Peyer's patch (tissue), 4 donors: ENCODE results near the gene ADRB2. TPM values are rescaled to one million over a fixed set of nuclear protein-coding genes. Genes with fewer than 3 reads are reported as not detected.

Source experiments
- DNase-seq, 3 donors: peaks; one replicate each; pipeline ENCODE4 v3.0.0-alpha.2; 2017 to 2019
- H3K27ac ChIP-seq, 4 donors: fragments of 200-600 bp; sonication (generic); one replicate each; pipeline ENCODE4 v1.5.1; 2016 to 2019
- H3K27me3 ChIP-seq, 2 donors: fragments of 200-600 bp; sonication (generic); one replicate each; pipeline ENCODE4 v1.5.1; 2019
- H3K36me3 ChIP-seq, 3 donors: fragments of 200-600 bp; sonication (generic); one replicate each; pipeline ENCODE4 v1.5.1; 2016 to 2019
- H3K4me1 ChIP-seq, 4 donors: fragments of 200-600 bp; sonication (generic); one replicate each; pipeline ENCODE4 v1.5.1; 2016 to 2019
- H3K4me3 ChIP-seq, 4 donors: fragments of 200-600 bp; sonication (generic); 1 replicate in 3 of 4; 2 replicates in 1 of 4; pipeline ENCODE4 v1.5.1; 2016 to 2019; ENCODE audit warnings: mild to moderate bottlenecking in 1 of 4
- H3K9me3 ChIP-seq, 4 donors: fragments of 200-600 bp; sonication (generic); one replicate each; pipeline ENCODE4 v1.5.1; 2016 to 2019; ENCODE audit warnings: mild to moderate bottlenecking in 1 of 4
- POLR2A ChIP-seq, 2 donors: fragments of 450-650 bp; IDR thresholded peaks; one replicate each; pipeline ENCODE4 v1.5.1; 2017; ENCODE audit warnings: antibody characterized with exemption in 2 of 2, mild to moderate bottlenecking in 2 of 2, moderate library complexity in 2 of 2
- total RNA-seq, 4 donors: library from RNA; depleted of rRNA; stranded (reverse); fragments of >200 nt; gene quantifications; one replicate each; pipeline ENCODE4 v1.1.0, GENCODE V29; 2016
- TF ChIP-seq, protein P1 (sequence below), 6 experiments: fragments of 450-650 bp in 4 of 6; fragments of 200-600 bp in 2 of 6; sonication (generic) in 1 of 6; IDR thresholded peaks; one replicate each; pipeline ENCODE4 v1.5.1; 2017 to 2019; ENCODE audit warnings: antibody characterized with exemption in 6 of 6, mild to moderate bottlenecking in 3 of 6, moderate library complexity in 1 of 6

Gene ADRB2
- total RNA-seq, 4 donors from 2014 or later, result 0.53 to 7.4 (median 1.7) TPM

- Histone ChIP-seq H3K36me3 (no peaks in the 10 kb centered on the region), H3K4me1 (peaks cover 0 to 12% (median 0%) of the 10 kb centered on the region in 4 donors), H3K27ac (no peak overlapping the region), H3K27me3 (no peaks in the 10 kb centered on the region), H3K4me3 (no peak overlapping the region), H3K9me3 (no peaks in the 10 kb centered on the region)
- TF ChIP-seq POLR2A (IDR thresholded peaks at IDR 0.05), result no peak
- TF ChIP-seq, protein P1, sequence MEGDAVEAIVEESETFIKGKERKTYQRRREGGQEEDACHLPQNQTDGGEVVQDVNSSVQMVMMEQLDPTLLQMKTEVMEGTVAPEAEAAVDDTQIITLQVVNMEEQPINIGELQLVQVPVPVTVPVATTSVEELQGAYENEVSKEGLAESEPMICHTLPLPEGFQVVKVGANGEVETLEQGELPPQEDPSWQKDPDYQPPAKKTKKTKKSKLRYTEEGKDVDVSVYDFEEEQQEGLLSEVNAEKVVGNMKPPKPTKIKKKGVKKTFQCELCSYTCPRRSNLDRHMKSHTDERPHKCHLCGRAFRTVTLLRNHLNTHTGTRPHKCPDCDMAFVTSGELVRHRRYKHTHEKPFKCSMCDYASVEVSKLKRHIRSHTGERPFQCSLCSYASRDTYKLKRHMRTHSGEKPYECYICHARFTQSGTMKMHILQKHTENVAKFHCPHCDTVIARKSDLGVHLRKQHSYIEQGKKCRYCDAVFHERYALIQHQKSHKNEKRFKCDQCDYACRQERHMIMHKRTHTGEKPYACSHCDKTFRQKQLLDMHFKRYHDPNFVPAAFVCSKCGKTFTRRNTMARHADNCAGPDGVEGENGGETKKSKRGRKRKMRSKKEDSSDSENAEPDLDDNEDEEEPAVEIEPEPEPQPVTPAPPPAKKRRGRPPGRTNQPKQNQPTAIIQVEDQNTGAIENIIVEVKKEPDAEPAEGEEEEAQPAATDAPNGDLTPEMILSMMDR (IDR thresholded peaks at IDR 0.05), result no peak
- DNase-seq, result no peak
Observed at GRCh38 chr5:148850836-148851235, 24.4 kb downstream of the ADRB2 start.

DNA sequence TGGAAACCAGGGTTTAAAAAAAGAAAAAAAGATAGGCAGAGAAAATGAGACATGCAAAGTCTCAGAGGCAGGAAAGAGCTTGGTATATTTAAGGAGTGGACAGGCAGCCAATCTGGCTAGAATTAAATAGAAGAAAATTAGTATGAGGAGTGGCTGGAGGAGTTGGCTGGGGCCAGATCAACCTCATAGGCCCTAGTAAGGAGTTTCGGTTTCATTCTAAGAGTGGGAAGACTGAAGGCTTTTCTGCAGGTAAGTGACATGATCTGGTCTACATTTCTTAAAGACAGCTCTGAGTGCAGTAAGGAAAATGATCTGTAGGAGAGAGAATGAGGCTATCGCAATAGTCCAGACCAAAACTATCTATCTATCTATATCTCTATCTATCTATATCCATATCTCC lies 27.5 kb downstream of the ADRB2 start:
- TF ChIP-seq, protein P1 (IDR thresholded peaks at IDR 0.05), result no peak
- TF ChIP-seq POLR2A (IDR thresholded peaks at IDR 0.05), result no peak
- DNase-seq, result no peak
- Histone ChIP-seq H3K4me3 (no peak overlapping the region), H3K9me3 (no peaks in the 10 kb centered on the region), H3K36me3 (no peaks in the 10 kb centered on the region), H3K27me3 (no peaks in the 10 kb centered on the region), H3K4me1 (peaks cover 0 to 12% (median 0%) of the 10 kb centered on the region in 4 donors), H3K27ac (no peak overlapping the region)

- H3K4me1 ChIP-seq, result peaks cover 0 to 6% (median 0%) of the 10 kb centered on the region in 4 donors
- no peak for TF ChIP-seq POLR2A (IDR thresholded peaks at IDR 0.05)
- TF ChIP-seq, protein P1 (IDR thresholded peaks at IDR 0.05), result no peak
- H3K4me3 ChIP-seq, result no peak overlapping the region
- no peaks in the 10 kb centered on the region for H3K36me3 ChIP-seq
- no peaks in the 10 kb centered on the region for H3K9me3 ChIP-seq
- peak overlapping the region in 2 of 4 donors; percentile 37 to 66 for H3K27ac ChIP-seq
- DNase-seq, result no peak
- H3K27me3 ChIP-seq, result no peaks in the 10 kb centered on the region
Observed at GRCh38 chr5:148855249-148856008, 29.0 kb downstream of the ADRB2 start.

GRCh38 chr5:148856009-148856367 lies 29.6 kb downstream of the ADRB2 start:
- Histone ChIP-seq H3K4me3 (no peak overlapping the region), H3K9me3 (no peaks in the 10 kb centered on the region), H3K27me3 (no peaks in the 10 kb centered on the region), H3K27ac (peak overlapping the region in 3 of 4 donors; percentile 32 to 66 (median 37)), H3K36me3 (no peaks in the 10 kb centered on the region), H3K4me1 (peaks cover 0 to 6% (median 0%) of the 10 kb centered on the region in 4 donors)
- no peak for DNase-seq
- no peak for TF ChIP-seq POLR2A (IDR thresholded peaks at IDR 0.05)
- TF ChIP-seq, protein P1 (IDR thresholded peaks at IDR 0.05), result no peak

- no peak for DNase-seq
- Histone ChIP-seq H3K36me3 (no peaks in the 10 kb centered on the region), H3K27ac (peak overlapping the region in 3 of 4 donors; percentile 32 to 66 (median 37)), H3K9me3 (no peaks in the 10 kb centered on the region), H3K4me3 (no peak overlapping the region), H3K4me1 (peaks cover 0 to 6% (median 0%) of the 10 kb centered on the region in 4 donors), H3K27me3 (no peaks in the 10 kb centered on the region)
- TF ChIP-seq, protein P1 (IDR thresholded peaks at IDR 0.05), result no peak
- TF ChIP-seq POLR2A (IDR thresholded peaks at IDR 0.05), result no peak
Observed at GRCh38 chr5:148856424-148856823, 30.0 kb downstream of the ADRB2 start.
